ENCODE data around the gene NTF3.

Gene NTF3

GRCh38 chr12:5458229-5459050, 26.5 kb downstream of the NTF3 start:
- DNase-seq (ENCODE audit: low read depth): no peak

- DNase-seq (ENCODE audit: low read depth): no peak
Measured at GRCh38 chr12:5459051-5459782, 27.3 kb downstream of the NTF3 start.

- DNase-seq (ENCODE audit: low read depth): no peak
Measured at GRCh38 chr12:5460817-5461216, 28.9 kb downstream of the NTF3 start.

- DNase-seq (ENCODE audit: low read depth): no peak
Measured at GRCh38 chr12:5461966-5462365, 30.1 kb downstream of the NTF3 start.

GRCh38 chr12:5464096-5464495, 32.2 kb downstream of the NTF3 start:
- DNase-seq (ENCODE audit: low read depth): no peak

GRCh38 chr12:5465384-5465783, 33.5 kb downstream of the NTF3 start:
- DNase-seq (ENCODE audit: low read depth): no peak

GRCh38 chr12:5466521-5466960, 34.6 kb downstream of the NTF3 start:
- no peak for DNase-seq (ENCODE audit: low read depth)

- DNase-seq (ENCODE audit: low read depth): no peak
Measured at GRCh38 chr12:5467931-5468330, 36.0 kb downstream of the NTF3 start.

GRCh38 chr12:5470221-5470620, 38.3 kb downstream of the NTF3 start:
- DNase-seq (ENCODE audit: low read depth): no peak

GRCh38 chr12:5470703-5471102, 38.8 kb downstream of the NTF3 start:
- DNase-seq (ENCODE audit: low read depth): no peak

GRCh38 chr12:5473076-5473782, 41.3 kb downstream of the NTF3 start:
- DNase-seq (ENCODE audit: low read depth): no peak

- no peak for DNase-seq (ENCODE audit: low read depth)
Measured at GRCh38 chr12:5473783-5474116, 41.8 kb downstream of the NTF3 start.

- DNase-seq (ENCODE audit: low read depth): no peak
Measured at GRCh38 chr12:5476356-5476755, 44.4 kb downstream of the NTF3 start.

GRCh38 chr12:5478081-5478706, 46.3 kb downstream of the NTF3 start:
- no peak for DNase-seq (ENCODE audit: low read depth)

GRCh38 chr12:5479761-5480160, 47.9 kb downstream of the NTF3 start:
- DNase-seq (ENCODE audit: low read depth): no peak

GRCh38 chr12:5480218-5480937, 48.5 kb downstream of the NTF3 start:
- no peak for DNase-seq (ENCODE audit: low read depth)

GRCh38 chr12:5480938-5481303, 49.0 kb downstream of the NTF3 start:
- DNase-seq (ENCODE audit: low read depth): no peak

GRCh38 chr12:5481645-5482044, 49.7 kb downstream of the NTF3 start:
- no peak for DNase-seq (ENCODE audit: low read depth)

GRCh38 chr12:5484426-5484825, 52.5 kb downstream of the NTF3 start:
- no peak for DNase-seq (ENCODE audit: low read depth)

GRCh38 chr12:5485454-5485853, 53.5 kb downstream of the NTF3 start:
- no peak for DNase-seq (ENCODE audit: low read depth)

- DNase-seq (ENCODE audit: low read depth): no peak
Measured at GRCh38 chr12:5487076-5487475, 55.2 kb downstream of the NTF3 start.
